K562 (cell line): ENCODE data around the gene ITSN2. TPM values are rescaled to one million over a fixed set of nuclear protein-coding genes. Genes with fewer than 3 reads are reported as not detected.

Experiments used
- ATAC-seq: fragments of 200-7000 bp; cut with Tn5 transposase; 3 replicates; pipeline ENCODE4 v1.9.1; 2020; ENCODE audit warnings: moderate library complexity
- BruUV-seq: library from RNA; stranded (reverse); fragments of 400-500 nt; replicated peaks from 2 replicates; lab custom pipeline; 2021; lab: Mats Ljungman, UMichigan
- CTCF ChIA-PET: fragments of 300-600 bp; formaldehyde crosslinking; extraction: SDS; loops from one replicate; lab custom pipeline; 2021; ENCODE audit warnings: low intra/inter-chr PET ratio; lab: Yijun Ruan, JAX
- POLR2A ChIA-PET: fragments of 300-600, 350-650 bp; sonication (Branson Sonifier 250); formaldehyde crosslinking; extraction: SDS; loops from one replicate; lab custom pipeline; 2021; ENCODE audit warnings: antibody characterized with exemption, inconsistent platforms; lab: Yijun Ruan, JAX
- DNase-seq, 4 experiments: peaks; one replicate each; pipeline versions ENCODE4 v3.0.0 to v3.0.0-alpha.2; 2011 to 2018; ENCODE audit warnings: low spot score in 3 of 4, mixed read lengths in 3 of 4; ENCODE audit errors: extremely low read depth in 1 of 4
- FAIRE-seq: peaks from 2 replicates; lab custom pipeline; 2011; peaks lifted over from hg19 to GRCh38; lab: Jason Lieb, UNC
- H2AFZ ChIP-seq: 2 replicates; pipeline ENCODE4 v1.6.0; 2011; ENCODE audit warnings: low read depth, low read length, control low read depth, inconsistent platforms
- H3K27ac ChIP-seq: fragments of 200-600 bp; 3 replicates; pipeline ENCODE4 v1.8.0; 2011; ENCODE audit warnings: low read depth, mild to moderate bottlenecking, control low read depth, inconsistent platforms, low read length, moderate library complexity, mixed read lengths; ENCODE audit errors: extremely low read depth
- H3K27me3 ChIP-seq, 2 experiments: fragments of 300-600 bp in 1 of 2; 2 replicates in 1 of 2; 3 replicates in 1 of 2; pipeline versions ENCODE4 v1.6.0 to v1.8.0; 2011; ENCODE audit warnings: inconsistent platforms in 2 of 2, low read length in 2 of 2, mild to moderate bottlenecking in 1 of 2, mixed read lengths in 1 of 2, moderate library complexity in 1 of 2; ENCODE audit not compliant: control insufficient read depth in 2 of 2, insufficient read depth in 2 of 2
- H3K36me3 ChIP-seq: fragments of 300-600 bp; 3 replicates; pipeline ENCODE4 v1.8.0; 2011; ENCODE audit warnings: mild to moderate bottlenecking, low read length, inconsistent platforms; ENCODE audit not compliant: control insufficient read depth, insufficient read depth
- H3K4me1 ChIP-seq, 2 experiments: fragments of 200-600 bp in 1 of 2; replicated peaks in 1 of 2; 2 replicates in 1 of 2; 3 replicates in 1 of 2; pipeline versions ENCODE4 v1.5.1 to v1.8.0; 2011; ENCODE audit warnings: inconsistent platforms in 2 of 2, low read length in 2 of 2, mild to moderate bottlenecking in 1 of 2, mixed read lengths in 1 of 2, moderate library complexity in 1 of 2; ENCODE audit not compliant: control insufficient read depth in 2 of 2, insufficient read depth in 2 of 2
- H3K4me2 ChIP-seq: 2 replicates; pipeline ENCODE4 v1.6.1; 2011; ENCODE audit warnings: low read length, control low read depth, inconsistent platforms, mixed read lengths; ENCODE audit not compliant: insufficient read depth
- H3K4me3 ChIP-seq: fragments of 200-600 bp; sonication (generic), shearing (Covaris generic); 2 replicates; pipeline ENCODE4 v1.5.1; 2016; ENCODE audit warnings: control low read depth, inconsistent platforms
- H3K79me2 ChIP-seq: fragments of 200-600 bp; 3 replicates; pipeline ENCODE4 v1.8.0; 2011; ENCODE audit warnings: low read length, inconsistent platforms; ENCODE audit not compliant: control insufficient read depth, insufficient read depth
- H3K9ac ChIP-seq, 2 experiments: 2 replicates each; pipeline versions ENCODE4 v1.6.0 to v1.6.1; 2011; ENCODE audit warnings: low read depth in 2 of 2, low read length in 2 of 2, control low read depth in 1 of 2, inconsistent platforms in 1 of 2, mild to moderate bottlenecking in 1 of 2, mixed read lengths in 1 of 2; ENCODE audit not compliant: insufficient read depth in 1 of 2
- H3K9me1 ChIP-seq: one replicate; pipeline ENCODE4 v1.6.0; 2011; ENCODE audit warnings: inconsistent platforms, mild to moderate bottlenecking, low read length, moderate library complexity; ENCODE audit not compliant: control insufficient read depth, insufficient read depth
- H3K9me3 ChIP-seq: replicated peaks from 2 replicates; pipeline ENCODE4 v1.5.1; 2011; ENCODE audit warnings: low read depth, low read length, inconsistent platforms; ENCODE audit not compliant: control insufficient read depth, insufficient read depth
- H4K20me1 ChIP-seq: replicated peaks from 2 replicates; pipeline ENCODE4 v1.6.1; 2011; ENCODE audit warnings: low read length, inconsistent platforms, mixed read lengths; ENCODE audit not compliant: control insufficient read depth, insufficient read depth
- ETV1 ChIP-seq: fragments of 450-650 bp; conservative IDR thresholded peaks from 2 replicates; pipeline ENCODE4 v1.6.1; 2016; ENCODE audit warnings: missing genetic modification characterization, control low read depth, low read depth, missing compliant biosample characterization
- FOXK1 ChIP-seq: sonication (generic); formaldehyde crosslinking; IDR thresholded peaks from 2 replicates; pipeline ENCODE4 v1.8.0; 2022; ENCODE audit warnings: missing genetic modification reagents, mild to moderate bottlenecking, borderline replicate concordance
- MAFF ChIP-seq: IDR thresholded peaks from 2 replicates; pipeline ENCODE4 v1.6.1; 2012; ENCODE audit warnings: low read length, improper control_type of control experiment
- NFIC ChIP-seq: fragments of 450-650 bp; IDR thresholded peaks from 2 replicates; pipeline ENCODE4 v1.6.1; 2017; ENCODE audit warnings: mild to moderate bottlenecking, inconsistent platforms
- TFAM ChIP-seq: fragments of 250-450 bp; sonication (Bioruptor Pico); conservative IDR thresholded peaks from 2 replicates; pipeline ENCODE4 v1.5.0; 2021; ENCODE audit warnings: mild to moderate bottlenecking, moderate library complexity
- ZNF263 ChIP-seq: sonication (generic); formaldehyde crosslinking; IDR thresholded peaks from 2 replicates; pipeline ENCODE4 v1.8.0; 2022; ENCODE audit warnings: mild to moderate bottlenecking, missing genetic modification reagents, borderline replicate concordance
- WGBS: fragments of 100-300 bp; shearing (Covaris generic); methylation state at CpG from one replicate; pipeline ENCODE4 v1.1.6; 2016; ENCODE audit warnings: low coverage, mixed read lengths; ENCODE audit not compliant: insufficient coverage; ENCODE audit errors: missing lambda C conversion rate; 5-methylcytosine and 5-hydroxymethylcytosine counted together
- in situ Hi-C: fragments of 300-500 bp; cut with MboI; formaldehyde crosslinking; loops from 4 replicates; pipeline ENCODE4 v1.15.0; 2018; ENCODE audit warnings: inconsistent platforms, mixed read lengths
- intact Hi-C: fragments of 100-400 bp; cut with micrococcal nuclease; formaldehyde crosslinking; loops from 2 replicates; pipeline ENCODE4 v1.14.2; 2022
- polyA plus RNA-seq, 8 experiments: library from polyadenylated mRNA; depleted of rRNA in 4 of 8; stranded (reverse) in 5 of 8; unstranded in 3 of 8; fragments of >200 nt; fragmentation: Nextera tagmentation in 2 of 8; fragmentation: Illumina TruSeq in 1 of 8; extraction: Ambion mirVana in 2 of 8; extraction: Trizol in 1 of 8; gene quantifications; 2 replicates each; pipeline versions ENCODE4 v1.2.1 to v1.2.3, GENCODE V29; 2011 to 2014; ENCODE audit warnings: inconsistent platforms in 1 of 8, missing spikeins in 1 of 8
- total RNA-seq, 7 experiments: library from RNA; depleted of rRNA in 6 of 7; stranded (reverse); fragments of >200 nt in 6 of 7; fragmentation: Illumina TruSeq in 2 of 7; extraction: Trizol in 2 of 7; gene quantifications; 2 replicates each; pipeline versions ENCODE4 v1.2.1 to v1.2.3, GENCODE V29; 2011 to 2021; ENCODE audit warnings: low replicate concordance in 1 of 7
- TF ChIP-seq, protein P1 (sequence below): fragments of 250-450 bp; sonication (Bioruptor Pico); IDR thresholded peaks from 2 replicates; pipeline ENCODE4 v1.5.1; 2021; ENCODE audit warnings: mild to moderate bottlenecking
- TF ChIP-seq, protein P2 (sequence below): fragments of 450-650 bp; IDR thresholded peaks from 2 replicates; pipeline ENCODE4 v1.7.1; 2018; ENCODE audit warnings: mild to moderate bottlenecking, low read depth; ENCODE audit not compliant: partially characterized antibody

ITSN2 gene
- total and polyA plus RNA-seq, 9 of the 15 experiments (the other 6 are each of a cell fraction or from before 2014, with no cell fraction given), result 6.6 to 19.9 (median 15.2) TPM

DNA sequence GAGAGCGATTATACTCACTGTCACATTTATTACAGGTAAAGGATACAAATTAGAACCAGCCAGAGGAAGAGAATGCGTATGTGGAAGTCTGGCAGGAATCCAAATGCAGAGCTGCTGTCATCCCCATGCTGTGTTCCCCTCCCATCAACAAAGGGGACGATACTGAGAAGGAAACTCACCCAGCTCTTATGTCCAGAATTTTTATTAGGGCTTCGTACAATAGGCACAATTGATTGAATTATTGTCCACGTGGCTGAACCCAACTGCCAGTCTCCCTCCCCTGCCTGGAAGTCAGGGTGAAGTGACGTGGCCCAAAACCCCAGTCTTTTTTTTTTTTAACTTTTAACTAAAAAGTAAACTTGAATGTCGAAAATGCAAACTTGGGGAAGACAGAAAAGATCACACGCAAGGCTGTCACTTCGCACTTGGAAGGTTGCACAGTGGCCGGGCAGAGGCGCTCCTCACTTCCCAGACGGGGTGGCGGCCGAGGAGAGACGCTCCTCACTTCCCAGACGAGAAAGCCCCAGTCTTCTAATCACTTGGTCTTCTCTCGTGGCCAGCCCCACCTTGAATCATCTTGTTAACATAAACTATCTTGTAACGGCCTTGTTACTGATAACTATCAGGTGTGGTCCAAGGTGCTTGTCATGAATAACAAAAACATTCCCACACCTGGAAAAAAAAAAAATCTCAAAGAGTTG, 40.0 kb upstream of the ITSN2 start:
- POLR2A ChIA-PET, result interaction anchor here (0.7 kb wide), 1 partner anchor 435 kb away, joined by 3 read pairs; no protein-coding TSS in a partner anchor
- Histone ChIP-seq H3K79me2 (no peaks in the 10 kb centered on the region), H3K4me1 (peaks cover 3 to 4% of the 10 kb centered on the region in 2 experiments; a peak in 1 of 5 replicates), H4K20me1 (no peaks in the 10 kb centered on the region), H3K9me3 (no peaks in the 10 kb centered on the region), H3K9ac (no peak overlapping the region), H3K27me3 (no peaks in the 10 kb centered on the region), H3K4me2 (no peak overlapping the region; the same call in 1 of the 2 replicates), H3K27ac (no peak overlapping the region), H3K36me3 (no peaks in the 10 kb centered on the region), H3K9me1 (no peaks in the 10 kb centered on the region), H3K4me3 (no peak overlapping the region), H2AFZ (peak overlapping the region; percentile 69)
- TF ChIP-seq, protein P1, sequence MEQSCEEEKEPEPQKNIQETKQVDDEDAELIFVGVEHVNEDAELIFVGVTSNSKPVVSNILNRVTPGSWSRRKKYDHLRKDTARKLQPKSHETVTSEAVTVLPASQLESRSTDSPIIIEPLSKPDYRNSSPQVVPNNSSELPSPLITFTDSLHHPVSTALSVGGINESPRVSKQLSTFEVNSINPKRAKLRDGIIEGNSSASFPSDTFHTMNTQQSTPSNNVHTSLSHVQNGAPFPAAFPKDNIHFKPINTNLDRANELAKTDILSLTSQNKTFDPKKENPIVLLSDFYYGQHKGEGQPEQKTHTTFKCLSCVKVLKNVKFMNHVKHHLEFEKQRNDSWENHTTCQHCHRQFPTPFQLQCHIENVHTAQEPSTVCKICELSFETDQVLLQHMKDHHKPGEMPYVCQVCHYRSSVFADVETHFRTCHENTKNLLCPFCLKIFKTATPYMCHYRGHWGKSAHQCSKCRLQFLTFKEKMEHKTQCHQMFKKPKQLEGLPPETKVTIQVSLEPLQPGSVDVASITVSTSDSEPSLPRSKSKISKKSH (CRISPR knock-in tag), result no peak
- no peak for TF ChIP-seq ETV1 (tag)
- no peak for TF ChIP-seq FOXK1
- TF ChIP-seq, protein P2, sequence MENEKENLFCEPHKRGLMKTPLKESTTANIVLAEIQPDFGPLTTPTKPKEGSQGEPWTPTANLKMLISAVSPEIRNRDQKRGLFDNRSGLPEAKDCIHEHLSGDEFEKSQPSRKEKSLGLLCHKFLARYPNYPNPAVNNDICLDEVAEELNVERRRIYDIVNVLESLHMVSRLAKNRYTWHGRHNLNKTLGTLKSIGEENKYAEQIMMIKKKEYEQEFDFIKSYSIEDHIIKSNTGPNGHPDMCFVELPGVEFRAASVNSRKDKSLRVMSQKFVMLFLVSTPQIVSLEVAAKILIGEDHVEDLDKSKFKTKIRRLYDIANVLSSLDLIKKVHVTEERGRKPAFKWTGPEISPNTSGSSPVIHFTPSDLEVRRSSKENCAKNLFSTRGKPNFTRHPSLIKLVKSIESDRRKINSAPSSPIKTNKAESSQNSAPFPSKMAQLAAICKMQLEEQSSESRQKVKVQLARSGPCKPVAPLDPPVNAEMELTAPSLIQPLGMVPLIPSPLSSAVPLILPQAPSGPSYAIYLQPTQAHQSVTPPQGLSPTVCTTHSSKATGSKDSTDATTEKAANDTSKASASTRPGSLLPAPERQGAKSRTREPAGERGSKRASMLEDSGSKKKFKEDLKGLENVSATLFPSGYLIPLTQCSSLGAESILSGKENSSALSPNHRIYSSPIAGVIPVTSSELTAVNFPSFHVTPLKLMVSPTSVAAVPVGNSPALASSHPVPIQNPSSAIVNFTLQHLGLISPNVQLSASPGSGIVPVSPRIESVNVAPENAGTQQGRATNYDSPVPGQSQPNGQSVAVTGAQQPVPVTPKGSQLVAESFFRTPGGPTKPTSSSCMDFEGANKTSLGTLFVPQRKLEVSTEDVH, result no peak
- TF ChIP-seq TFAM, result no peak
- peak; percentile 74; the same call in 1 of the 2 replicates for TF ChIP-seq ZNF263 (CRISPR knock-in tag)
- no peak for TF ChIP-seq MAFF
- TF ChIP-seq NFIC, result peak; percentile 77
- peak; percentile 65 for ATAC-seq
- BruUV-seq, result no TSS peak
- WGBS, result 48% methylated on average over 17 of the region's 18 CpGs
- no peak for DNase-seq
- in situ Hi-C loops, result loop anchor here (10.0 to 25.0 kb wide), 2 partner anchors 387 to 724 kb away; partner anchors contain the start of genes CENPO and PTRHD1
- FAIRE-seq, result peak; percentile 11
- CTCF ChIA-PET, result no interaction called here
- intact Hi-C loops, result no loop called here
